ENCODE measurements around the gene ID1.
"Not testable (repeated sequence)": the region's sequence is repeated elsewhere in the genome, so short reads cannot be mapped to it uniquely, and the experiment has no call there.

Gene ID1

DNA sequence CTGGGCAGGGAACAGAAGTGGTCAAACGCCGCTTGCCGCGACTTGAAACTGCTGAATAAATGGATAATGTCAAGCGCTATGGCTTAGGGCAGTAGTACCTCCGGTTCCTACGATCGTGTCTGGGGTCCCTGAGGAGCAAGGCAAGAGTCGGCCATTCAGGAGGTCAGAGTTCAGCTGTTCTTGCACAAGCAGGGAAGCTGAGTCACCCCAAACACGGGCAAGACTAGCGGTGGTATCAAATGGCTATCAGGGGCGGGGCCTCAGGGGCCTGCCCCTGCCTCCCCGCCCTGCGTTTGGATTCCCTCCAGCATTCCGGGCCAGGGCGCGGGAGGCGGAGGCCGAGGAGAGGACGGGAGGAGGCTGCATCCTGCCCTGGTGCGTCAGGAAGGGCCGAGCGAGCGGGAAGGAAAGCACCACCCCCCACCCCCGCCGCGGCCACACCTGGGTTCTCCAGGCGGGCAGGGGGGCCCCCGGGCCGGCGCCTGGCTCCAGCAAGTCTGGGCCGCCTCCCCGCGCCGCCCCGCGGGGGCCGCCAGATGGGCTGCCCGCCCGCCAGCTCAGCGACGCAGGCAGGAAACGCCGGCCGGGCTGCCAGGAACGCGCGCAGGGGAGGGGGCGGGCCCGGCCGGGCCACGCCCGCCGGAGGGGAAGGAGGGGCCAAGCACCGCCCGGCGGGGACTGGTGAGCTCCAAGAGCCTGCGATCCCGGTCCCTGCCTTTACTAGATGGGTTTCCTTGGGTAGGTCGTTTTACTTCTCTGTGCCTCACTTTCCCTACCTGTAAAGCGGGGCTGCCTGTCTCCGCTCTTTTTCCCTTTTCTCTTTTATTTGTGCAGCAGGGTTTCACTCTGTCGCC, 32.2 kb upstream of the ID1 start:
- H3K27ac ChIP-seq, result peak overlapping the region; percentile 99
- peak; percentile 93 for DNase-seq (ENCODE audit: low read depth, low spot score)

DNA sequence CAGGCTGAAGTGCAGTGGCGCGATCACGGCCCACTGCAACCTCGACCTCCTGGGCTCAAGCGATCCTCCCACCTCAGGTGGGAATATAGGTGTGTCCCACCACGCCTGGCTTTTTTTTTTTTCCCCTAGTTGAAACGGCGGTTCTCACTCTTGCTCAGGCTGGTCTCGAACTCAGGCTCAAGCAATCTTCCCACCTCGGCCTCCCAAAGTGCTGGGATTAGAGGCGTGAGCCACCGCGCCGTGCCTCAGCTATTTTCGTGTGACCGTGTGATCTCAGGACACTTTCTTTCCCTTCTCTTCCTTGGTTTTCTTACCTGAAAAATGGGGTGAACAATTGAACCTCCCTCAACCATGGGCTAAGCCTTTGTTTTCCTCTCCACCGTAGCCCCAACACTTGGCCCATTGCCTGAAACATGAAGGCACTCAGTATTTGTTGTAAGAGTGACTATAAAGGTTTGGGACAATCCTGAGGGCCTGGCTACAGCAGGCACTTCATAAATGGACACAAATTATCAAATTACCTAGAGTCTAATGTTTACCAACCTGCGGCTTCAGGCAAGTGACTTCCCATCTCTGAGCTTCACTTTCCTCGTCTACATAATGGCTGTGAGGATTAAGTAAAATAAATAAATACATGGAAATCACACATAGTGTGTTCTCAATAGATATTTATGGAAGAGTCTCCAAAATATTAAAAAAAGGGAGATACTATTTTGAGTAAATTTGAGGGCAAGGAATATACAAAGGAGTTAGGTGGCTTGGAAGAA, 31.4 kb upstream of the ID1 start:
- peak overlapping the region; percentile 99 for H3K27ac ChIP-seq
- no peak for DNase-seq (ENCODE audit: low read depth, low spot score)

DNA sequence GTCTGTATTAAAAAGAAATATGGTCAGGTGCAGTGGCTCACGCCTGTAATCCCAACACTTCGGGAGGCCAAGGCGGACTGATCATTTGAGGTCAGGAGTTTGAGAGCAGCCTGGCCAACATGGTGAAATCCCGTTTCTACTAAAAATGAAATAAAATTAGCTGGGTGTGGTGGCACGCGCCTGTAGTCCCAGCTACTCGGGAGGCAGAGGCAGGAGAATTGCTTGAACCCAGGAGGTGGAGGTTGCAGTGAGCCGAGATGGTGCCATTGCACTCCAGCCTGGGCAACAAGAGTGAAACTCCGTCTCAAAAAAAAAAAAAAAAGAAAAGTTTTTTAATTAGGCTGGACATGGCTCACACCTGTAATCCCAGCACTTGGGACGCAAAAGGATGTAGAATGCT, 30.1 kb upstream of the ID1 start:
- not testable (repeated sequence) for H3K27ac ChIP-seq; DNase-seq (ENCODE audit: low read depth, low spot score)

DNA sequence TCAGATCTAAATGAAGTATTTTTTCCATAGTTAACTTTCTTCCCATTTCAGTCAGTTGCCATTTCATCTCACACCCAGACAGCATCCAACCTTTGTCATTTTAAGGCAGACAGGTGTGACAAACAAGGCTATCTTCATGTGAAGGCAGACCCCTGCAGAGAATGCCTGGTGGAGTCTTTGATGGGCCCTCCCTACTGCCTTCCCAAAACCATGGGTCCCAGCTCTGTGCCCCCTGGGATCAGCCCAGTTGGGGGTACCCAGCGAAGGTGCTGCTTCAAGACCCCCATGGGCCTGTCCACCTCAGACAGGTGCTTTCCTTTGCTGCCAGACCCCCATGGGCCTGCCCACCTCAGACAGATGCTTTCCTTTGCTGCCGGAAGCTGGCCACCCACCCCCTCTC, 28.3 kb upstream of the ID1 start:
- DNase-seq (ENCODE audit: low read depth, low spot score), result no peak

DNA sequence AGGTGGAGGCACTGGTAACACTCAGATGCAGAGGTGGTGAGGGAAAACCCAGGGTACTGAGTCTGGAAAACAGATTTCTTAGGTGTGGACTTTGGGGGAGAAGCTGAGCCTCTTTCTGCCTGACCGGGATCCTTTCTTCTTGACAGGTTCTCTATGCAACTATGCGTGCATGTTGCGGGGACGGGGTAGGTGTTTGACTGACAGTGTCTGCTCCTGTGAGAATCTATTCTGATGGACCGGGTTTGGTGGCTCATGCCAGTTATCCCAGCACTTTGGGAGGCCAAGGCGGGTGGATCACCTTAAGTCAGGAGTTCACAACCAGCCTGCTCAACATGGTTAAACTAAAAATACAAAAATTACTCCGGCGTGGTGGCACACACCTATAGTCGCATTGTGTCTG, 27.9 kb upstream of the ID1 start:
- no peak overlapping the region for H3K27ac ChIP-seq
- DNase-seq (ENCODE audit: low read depth, low spot score), result no peak

More for the DNA sequence above, 28.3 kb upstream of the ID1 start:
- H3K27ac ChIP-seq, result no peak overlapping the region

DNA sequence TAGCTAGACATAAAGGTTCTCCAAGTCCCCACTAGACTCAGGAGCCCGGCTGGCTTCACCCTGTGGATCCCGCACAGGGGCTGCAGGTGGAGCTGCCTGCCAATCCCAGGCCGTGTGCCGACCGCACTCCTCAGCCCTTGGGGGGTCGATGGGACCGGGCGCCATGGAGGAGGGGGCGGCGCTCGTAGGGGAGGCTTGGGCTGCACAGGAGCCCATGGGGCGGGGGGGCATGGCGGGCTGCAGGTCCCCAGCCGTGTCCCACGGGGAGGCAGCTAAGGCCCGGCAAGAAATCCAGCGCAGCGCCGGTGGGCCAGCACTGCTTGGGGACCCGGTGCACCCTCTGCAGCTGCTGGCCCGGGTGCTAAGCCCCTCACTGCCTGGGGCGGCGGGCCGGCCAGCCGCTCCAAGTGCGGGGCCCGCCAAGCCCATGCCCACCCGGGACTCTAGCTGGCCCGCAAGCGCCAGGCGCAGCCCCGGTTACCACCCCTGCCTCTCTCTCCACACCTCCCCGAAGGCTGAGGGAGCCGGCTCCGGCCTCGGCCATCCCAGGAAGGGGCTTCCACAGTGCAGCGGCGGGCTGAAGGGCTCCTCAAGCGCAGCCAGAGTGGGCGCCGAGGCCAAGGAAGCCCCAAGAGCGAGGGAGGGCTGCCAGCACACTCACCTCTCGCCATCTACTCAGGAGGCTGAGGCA, 26.5 kb upstream of the ID1 start:
- H3K27ac ChIP-seq, result no peak overlapping the region
- no peak for DNase-seq (ENCODE audit: low read depth, low spot score)

DNA sequence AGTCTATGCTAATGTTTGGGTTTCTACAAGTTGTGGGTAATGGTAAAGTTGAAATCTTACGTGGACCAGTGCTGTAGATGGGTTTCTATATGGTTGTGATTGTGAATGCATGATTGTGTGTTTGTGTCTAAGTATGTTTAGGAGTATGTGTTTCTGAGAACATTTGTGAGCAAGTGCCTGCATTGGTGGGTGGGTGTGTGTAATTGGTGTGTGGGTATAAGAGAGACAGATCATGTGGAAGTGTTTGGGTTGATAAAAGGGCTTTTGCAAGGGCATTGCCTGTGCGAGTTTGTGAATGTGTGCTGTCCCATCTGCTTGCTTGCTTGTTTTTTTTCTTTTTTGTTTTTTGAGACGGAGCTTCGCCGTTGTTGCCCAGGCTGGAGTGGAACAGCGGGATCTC, 25.8 kb upstream of the ID1 start:
- no peak overlapping the region for H3K27ac ChIP-seq
- no peak for DNase-seq (ENCODE audit: low read depth, low spot score)

DNA sequence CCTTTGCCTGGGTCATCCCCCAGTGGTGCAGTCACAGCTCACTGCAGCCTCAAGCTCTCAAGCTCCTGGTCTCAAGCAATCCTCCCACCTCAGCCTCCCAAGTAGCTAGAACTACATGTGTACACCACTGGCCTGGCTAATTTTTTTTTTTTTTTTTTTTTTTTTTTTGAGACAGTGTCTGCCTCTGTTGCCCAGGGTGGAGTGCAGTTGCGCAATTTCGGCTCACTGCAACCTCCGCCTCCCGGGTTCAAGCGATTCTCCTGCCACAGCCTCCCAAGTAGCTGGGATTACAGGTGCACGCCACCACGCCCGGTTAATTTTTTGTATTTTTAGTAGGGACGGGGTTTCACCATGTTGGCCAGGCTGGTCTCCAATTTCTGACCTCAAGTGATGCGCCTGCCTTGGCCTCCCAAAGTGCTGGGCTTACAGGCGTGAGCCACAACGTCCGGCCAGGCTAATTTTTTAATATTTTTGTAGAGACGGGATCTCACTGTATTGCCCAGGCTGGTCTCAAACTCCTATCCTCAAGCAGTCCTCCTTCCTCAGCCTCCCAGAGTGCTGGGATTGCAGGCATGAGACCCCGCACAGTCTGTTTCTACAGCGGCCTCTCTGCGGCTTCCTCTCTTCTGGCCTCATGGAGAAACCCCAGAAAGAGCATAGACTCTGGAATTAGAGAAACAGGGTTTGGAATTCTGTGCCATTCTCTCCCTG, 25.0 kb upstream of the ID1 start:
- H3K27ac ChIP-seq; DNase-seq (ENCODE audit: low read depth, low spot score): not testable (repeated sequence)

DNA sequence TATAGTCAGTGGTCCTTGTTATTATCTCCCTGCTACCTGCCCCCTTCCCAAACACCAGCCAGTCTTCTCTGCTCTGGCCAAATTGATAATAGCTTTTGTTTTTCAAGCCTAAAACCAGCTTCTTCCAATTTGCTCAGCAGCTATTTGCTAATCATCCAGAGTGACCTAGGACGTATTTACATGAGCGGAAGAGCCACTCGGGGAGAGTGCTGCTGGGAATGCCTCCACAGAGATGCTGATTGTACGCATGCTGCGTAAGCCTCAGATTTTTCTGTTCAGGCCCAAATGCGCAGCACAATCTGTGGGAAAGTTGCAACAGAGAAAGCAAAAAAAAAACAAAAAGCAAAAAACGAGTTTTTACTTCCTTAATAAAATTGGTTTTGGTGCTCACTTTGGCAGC, 24.4 kb upstream of the ID1 start:
- DNase-seq (ENCODE audit: low read depth, low spot score), result no peak
- H3K27ac ChIP-seq, result no peak overlapping the region

DNA sequence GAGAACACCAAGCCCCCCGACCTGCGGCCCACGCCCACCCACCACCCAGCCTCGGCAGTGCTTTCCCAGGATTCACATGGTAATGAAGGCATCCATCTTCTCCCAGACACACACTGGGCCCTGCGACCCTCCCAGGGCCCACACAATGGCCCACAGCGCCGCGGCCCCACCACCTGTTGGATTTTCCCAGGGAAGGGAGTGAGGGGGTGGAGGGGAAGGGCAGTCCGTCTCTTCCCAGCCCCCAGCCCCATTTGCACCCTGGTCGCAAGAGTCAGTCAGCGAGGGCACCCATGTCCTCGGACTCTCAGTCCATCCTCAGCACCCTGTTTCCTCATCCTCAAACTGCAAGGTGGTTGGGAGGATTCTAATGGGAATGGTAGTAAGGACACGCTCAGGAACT, 23.7 kb upstream of the ID1 start:
- DNase-seq (ENCODE audit: low read depth, low spot score), result no peak
- no peak overlapping the region for H3K27ac ChIP-seq

DNA sequence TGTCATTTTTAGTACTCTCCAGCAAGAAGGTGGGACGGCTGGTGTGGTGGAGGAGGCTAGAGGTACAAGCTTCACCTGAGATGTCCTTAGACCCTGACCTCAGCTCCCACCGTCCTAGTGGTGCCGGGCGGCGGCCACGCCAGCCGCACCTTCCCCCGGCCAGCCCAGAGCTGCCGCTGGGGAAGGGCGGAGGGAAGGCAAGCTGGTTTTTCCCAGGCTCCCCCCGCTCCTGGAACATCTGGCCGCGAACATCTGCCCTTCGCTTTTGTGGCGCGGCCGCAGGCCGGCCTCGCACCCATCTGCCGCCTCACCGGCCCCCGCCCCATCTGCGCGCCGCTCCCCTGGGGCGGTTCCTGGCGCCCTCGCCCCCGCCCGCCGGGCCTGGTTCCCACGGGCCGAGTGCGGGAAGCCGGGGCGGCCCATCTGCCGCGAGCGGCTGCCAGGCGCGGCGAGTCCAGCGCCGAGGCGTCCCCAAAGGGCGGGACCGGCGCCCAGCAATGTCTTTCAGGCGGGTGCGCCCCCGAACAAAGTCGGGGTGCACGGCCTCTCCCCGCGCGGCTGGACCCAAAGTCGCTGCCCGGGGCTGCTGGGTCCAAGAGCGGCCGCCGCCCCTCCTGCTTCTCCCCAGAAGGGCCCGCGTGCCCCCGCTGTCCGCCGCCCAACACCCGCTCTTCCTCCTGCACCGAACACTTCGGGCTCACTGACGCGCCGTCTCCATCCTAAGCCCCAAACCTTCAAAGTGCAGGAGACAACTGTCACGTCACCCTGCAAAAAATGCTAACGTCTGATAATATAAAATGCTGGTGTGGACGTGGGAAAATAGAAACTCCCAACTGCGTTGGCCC, 17.3 kb upstream of the ID1 start:
- peak overlapping the region; percentile 92 for H3K27ac ChIP-seq
- DNase-seq (ENCODE audit: low read depth, low spot score), result no peak

DNA sequence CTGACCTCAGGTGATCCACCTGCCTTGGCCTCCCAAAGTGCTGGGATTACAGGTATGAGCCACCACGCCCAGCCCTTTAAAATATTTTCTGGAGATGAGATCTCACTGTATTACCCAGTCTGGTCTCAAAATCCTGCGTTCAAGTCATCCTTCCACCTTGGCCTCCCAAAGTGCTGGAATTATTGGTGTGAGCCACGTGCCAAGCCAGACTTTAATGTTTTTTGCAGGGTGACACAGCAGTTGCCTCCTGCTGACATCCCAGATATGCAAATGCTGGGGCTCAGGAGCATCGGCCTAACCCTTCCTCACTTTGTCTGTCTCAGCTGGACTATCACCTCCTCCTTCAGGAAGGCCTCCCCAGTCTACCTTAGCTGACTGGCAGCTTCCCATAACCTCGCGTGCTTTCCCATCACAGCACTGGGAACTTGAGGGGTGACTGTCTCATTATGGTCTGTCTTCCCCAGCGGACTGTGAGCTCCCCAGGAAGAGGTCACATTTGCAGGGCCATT, 14.3 kb upstream of the ID1 start:
- DNase-seq (ENCODE audit: low read depth, low spot score), result no peak
- H3K27ac ChIP-seq, result peak overlapping the region; percentile 92

DNA sequence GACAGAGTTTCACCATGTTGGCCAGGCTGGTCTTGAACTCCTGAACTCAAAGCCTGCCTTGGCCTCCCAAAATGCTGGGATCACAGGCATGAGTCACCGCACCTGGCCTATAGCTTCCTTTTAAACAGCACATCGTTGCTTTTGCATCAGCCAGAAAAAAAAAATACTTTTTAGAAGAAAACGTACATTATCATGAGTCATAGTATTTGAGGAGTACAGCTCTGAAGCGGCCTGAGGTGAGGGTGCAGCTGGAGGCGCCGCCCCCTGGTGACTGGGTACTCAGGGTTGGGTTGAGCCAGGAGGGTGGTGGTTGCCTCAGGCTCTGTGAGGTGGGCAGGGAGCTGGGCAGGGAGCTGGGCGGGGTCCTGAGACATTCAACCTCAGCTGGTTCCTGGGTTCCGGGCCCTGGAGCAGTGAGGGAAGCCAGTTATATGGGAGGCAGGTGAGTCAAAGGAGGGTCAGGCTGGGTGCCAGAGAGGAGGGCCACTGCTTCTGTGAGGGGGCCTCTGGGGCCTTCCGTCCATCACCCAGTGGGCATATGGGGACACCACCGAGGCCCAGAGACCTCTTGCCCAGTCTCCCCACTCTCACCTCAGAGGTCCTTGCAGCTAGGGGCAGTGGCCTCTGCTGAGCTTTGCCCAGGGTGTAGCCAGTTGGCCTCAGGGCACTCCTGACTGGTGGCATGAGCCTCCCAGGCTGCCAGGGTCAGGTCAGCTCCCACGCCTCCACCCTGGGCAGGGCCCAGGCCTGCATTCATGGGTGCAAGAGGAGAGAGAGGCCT, 11.7 kb upstream of the ID1 start:
- peak; percentile 98 for DNase-seq (ENCODE audit: low read depth, low spot score)
- peak overlapping the region; percentile 92 for H3K27ac ChIP-seq

DNA sequence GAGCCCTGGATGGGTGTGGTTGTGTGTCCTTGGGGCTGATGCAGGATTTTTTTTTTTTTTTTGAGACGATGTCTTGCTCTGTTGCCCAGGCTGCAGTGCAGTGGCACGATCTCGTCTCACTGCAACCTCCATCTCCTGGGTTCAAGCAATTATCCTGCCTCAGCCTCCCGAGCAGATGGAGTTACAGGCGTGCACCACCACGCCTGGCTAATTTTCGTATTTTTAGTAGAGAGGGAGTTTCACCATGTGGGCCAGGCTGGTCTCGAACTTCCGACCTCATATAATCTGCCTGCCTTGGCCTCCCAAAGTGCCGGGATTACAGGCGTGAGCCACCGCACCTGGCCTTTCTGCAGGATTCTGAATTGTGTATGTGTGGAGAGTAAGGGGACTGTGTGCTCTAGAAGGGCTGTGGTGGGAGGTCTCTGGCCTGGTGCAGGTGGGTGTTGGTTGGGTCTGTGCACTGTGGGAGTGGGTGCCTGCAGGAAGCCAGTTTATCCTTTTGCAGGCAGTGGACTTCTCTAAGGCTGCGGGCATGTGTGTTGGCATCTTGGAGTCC, 11.0 kb upstream of the ID1 start:
- H3K27ac ChIP-seq, result peak overlapping the region; percentile 92
- no peak for DNase-seq (ENCODE audit: low read depth, low spot score)

DNA sequence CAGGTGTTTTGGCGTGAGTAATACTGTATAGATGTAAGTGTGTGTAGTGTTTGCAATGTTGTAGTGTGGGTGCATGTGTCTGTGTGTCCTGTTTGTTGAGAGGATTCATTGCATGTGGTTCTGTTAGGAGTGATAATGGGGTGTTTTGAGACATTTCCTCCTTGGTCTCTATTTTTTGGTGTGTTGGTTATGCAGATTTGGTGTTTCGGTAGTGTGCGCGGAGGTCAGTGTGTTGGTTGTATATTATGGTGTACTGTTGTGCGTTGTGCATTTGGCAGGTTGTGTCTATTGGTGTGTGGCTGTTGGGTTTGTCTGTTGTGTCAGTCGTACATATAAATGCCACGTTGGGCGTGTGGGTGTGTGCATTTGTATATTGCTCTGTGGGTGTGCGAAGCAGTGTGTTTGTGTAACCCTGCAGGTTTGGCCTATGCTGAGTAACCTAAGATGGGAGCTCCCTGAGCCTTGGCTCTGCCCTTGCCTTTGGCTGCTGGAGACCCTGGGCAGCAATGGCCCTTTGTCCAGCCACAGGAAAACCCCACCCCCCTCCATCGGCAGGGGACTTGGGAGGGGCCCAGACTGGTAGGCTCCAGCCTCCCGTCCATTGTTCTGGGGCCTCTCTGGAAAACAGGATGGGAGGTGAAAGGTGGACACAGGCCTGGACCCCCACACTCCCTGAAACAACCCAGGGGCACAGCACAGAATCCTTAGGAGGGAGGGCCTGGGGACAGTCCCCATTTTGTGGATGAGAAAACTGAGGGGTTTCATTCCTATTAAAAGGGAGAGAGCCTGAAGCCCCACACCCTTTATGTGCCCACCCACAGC, 10.3 kb upstream of the ID1 start:
- peak overlapping the region; percentile 92 for H3K27ac ChIP-seq
- DNase-seq (ENCODE audit: low read depth, low spot score), result no peak

DNA sequence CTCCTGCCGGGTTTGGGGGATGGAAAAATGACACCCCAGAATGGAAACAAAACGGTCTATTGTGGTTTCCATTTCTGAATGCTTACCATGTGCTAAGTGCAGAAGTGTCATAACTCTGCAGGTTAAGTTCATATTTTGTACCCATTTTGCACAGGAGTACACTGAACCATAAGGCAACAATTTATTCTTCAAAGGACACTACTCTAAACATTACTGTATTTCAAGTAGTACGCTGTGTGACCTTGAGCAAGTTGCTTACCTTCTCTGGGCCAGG, 9.8 kb upstream of the ID1 start:
- no peak for DNase-seq (ENCODE audit: low read depth, low spot score)
- peak overlapping the region; percentile 92 for H3K27ac ChIP-seq

DNA sequence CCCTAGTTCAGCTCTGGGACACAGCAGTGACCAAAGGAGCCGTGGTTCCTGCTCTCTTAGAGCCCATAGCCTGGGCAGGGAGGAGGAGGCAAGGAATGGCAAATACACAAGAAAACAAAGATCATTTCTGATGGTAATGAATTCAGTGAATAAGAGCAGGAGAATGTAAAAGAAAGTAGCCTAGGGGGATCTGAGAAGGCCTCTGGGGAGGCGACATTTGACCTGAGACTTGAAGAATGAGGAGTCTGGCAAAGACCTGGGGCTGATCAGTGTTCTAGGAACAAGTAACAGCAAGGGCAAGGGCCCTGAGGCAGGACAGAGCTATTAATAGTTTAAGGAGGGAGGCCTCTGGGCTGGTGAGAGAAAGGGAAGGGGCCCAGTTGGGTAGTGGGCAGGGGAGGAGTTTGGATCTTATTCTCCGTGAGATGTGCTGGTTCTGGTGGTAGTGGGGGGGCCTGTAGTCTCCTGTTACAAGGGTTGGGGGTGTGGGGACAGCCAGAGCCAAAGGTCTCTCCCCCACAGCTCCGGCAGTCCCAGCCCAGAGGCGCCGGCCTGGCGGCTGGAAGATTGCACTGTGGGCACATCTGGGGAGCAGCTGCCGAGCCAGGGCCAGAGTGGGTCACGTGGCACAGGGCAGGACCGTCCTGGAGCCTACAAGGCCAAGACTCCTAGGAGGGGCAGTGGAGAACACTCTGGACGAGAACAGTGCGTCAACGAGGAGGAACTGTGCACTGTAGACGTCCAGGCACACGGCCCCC, 9.3 kb upstream of the ID1 start:
- peak overlapping the region; percentile 92 for H3K27ac ChIP-seq
- DNase-seq (ENCODE audit: low read depth, low spot score), result no peak

Data from epithelial cell of prostate (primary cell).